ENCODE measurements around the gene SYTL3. TPM values are rescaled to one million over a fixed set of nuclear protein-coding genes. Genes with fewer than 3 reads are reported as not detected.

SYTL3 gene
- total RNA-seq, 6 donors from 2014 or later = 10.3 to 28.3 (median 20.0) TPM

GRCh38 chr6:158715330-158716311, 65.8 kb downstream of the SYTL3 start:
- Histone ChIP-seq H3K27ac (peak overlapping the region; percentile 22 to 49 (median 38)), H3K9me3 (no peaks in the 10 kb centered on the region), H3K4me1 (peaks cover 4 to 16% (median 10%) of the 10 kb centered on the region in 4 donors), H3K27me3 (no peaks in the 10 kb centered on the region), H3K36me3 (peaks cover 0 to 3% (median 0%) of the 10 kb centered on the region in 4 donors), H3K4me3 (no peak overlapping the region)
- ATAC-seq (ENCODE audit: low FRiP score in 2 of 2) (peak in 1 of 2 donors; percentile 73), DNase-seq (peak in 1 of 2 donors; percentile 47)
- 69 to 72% methylated on average over 16 of the region's 16 CpGs for WGBS, 2 donors
- TF ChIP-seq, protein P1, sequence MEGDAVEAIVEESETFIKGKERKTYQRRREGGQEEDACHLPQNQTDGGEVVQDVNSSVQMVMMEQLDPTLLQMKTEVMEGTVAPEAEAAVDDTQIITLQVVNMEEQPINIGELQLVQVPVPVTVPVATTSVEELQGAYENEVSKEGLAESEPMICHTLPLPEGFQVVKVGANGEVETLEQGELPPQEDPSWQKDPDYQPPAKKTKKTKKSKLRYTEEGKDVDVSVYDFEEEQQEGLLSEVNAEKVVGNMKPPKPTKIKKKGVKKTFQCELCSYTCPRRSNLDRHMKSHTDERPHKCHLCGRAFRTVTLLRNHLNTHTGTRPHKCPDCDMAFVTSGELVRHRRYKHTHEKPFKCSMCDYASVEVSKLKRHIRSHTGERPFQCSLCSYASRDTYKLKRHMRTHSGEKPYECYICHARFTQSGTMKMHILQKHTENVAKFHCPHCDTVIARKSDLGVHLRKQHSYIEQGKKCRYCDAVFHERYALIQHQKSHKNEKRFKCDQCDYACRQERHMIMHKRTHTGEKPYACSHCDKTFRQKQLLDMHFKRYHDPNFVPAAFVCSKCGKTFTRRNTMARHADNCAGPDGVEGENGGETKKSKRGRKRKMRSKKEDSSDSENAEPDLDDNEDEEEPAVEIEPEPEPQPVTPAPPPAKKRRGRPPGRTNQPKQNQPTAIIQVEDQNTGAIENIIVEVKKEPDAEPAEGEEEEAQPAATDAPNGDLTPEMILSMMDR (IDR thresholded peaks at IDR 0.05) = no peak
- TF ChIP-seq POLR2AphosphoS5 (IDR thresholded peaks at IDR 0.05) (no peak), EP300 (IDR thresholded peaks at IDR 0.05) (no peak), POLR2A (IDR thresholded peaks at IDR 0.05) (no peak)

GRCh38 chr6:158717341-158718330, 67.8 kb downstream of the SYTL3 start:
- Histone ChIP-seq H3K36me3 (peaks cover 0 to 3% (median 0%) of the 10 kb centered on the region in 4 donors), H3K4me1 (peaks cover 4 to 16% (median 10%) of the 10 kb centered on the region in 4 donors), H3K27me3 (no peaks in the 10 kb centered on the region), H3K4me3 (no peak overlapping the region), H3K9me3 (no peaks in the 10 kb centered on the region), H3K27ac (peak overlapping the region in 1 of 4 donors; percentile 53)
- DNase-seq (no peak), ATAC-seq (ENCODE audit: low FRiP score in 2 of 2) (no peak)
- 90 to 91% methylated on average over 15 to 16 of the region's 16 CpGs for WGBS, 2 donors
- TF ChIP-seq, protein P1 (IDR thresholded peaks at IDR 0.05) = no peak
- TF ChIP-seq POLR2A (IDR thresholded peaks at IDR 0.05) (no peak), EP300 (IDR thresholded peaks at IDR 0.05) (no peak), POLR2AphosphoS5 (IDR thresholded peaks at IDR 0.05) (no peak)

GRCh38 chr6:158718461-158719046, 68.7 kb downstream of the SYTL3 start:
- H3K27ac ChIP-seq = no peak overlapping the region
- peaks cover 4 to 16% (median 10%) of the 10 kb centered on the region in 4 donors for H3K4me1 ChIP-seq
- H3K27me3 ChIP-seq = no peaks in the 10 kb centered on the region
- no peak overlapping the region for H3K4me3 ChIP-seq
- ATAC-seq (ENCODE audit: low FRiP score in 2 of 2) (peak in 1 of 2 donors; percentile 5), DNase-seq (no peak)
- peaks cover 0 to 3% (median 0%) of the 10 kb centered on the region in 4 donors for H3K36me3 ChIP-seq
- TF ChIP-seq EP300 (IDR thresholded peaks at IDR 0.05) (no peak), POLR2AphosphoS5 (IDR thresholded peaks at IDR 0.05) (peak in 1 of 2 donors; percentile 35), POLR2A (IDR thresholded peaks at IDR 0.05) (no peak)
- TF ChIP-seq, protein P1 (IDR thresholded peaks at IDR 0.05) = peak in 4 of 6 experiments; percentile 21 to 30 (median 22)
- H3K9me3 ChIP-seq = no peaks in the 10 kb centered on the region
- 72 to 83% methylated on average over 9 to 13 of the region's 13 CpGs for WGBS, 2 donors

DNA sequence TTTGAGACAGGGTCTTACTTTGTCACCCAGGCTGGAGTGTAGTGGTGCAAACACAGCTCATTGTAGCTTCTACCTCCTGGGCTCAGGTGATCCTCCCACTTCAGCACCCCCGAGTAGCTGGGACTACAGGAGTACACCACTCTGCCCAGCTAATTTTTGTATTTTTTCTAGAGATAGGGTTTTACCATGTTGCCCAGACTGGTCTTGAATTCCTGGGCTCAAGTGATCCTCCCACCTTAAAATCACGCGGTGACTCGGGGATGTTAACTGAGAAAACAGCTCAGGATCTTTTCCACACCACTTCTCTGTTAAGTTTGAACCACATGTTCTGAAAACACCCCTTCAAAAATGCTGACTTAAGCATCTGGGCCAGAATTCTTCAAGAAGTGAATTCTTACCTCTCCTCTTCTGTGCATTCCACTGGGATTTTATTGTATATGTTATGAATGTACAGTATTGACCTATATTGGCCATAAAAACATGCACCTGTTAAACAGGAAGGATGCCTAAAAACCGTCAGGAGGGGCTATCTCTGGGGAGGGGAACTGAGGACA, 72.4 kb downstream of the SYTL3 start:
- Histone ChIP-seq H3K4me1 (peaks cover 0 to 8% (median 3%) of the 10 kb centered on the region in 4 donors), H3K9me3 (no peaks in the 10 kb centered on the region), H3K27ac (no peak overlapping the region), H3K36me3 (peaks cover 0 to 3% (median 0%) of the 10 kb centered on the region in 4 donors), H3K4me3 (no peak overlapping the region), H3K27me3 (no peaks in the 10 kb centered on the region)
- TF ChIP-seq, protein P1 (IDR thresholded peaks at IDR 0.05) = no peak
- TF ChIP-seq POLR2A (IDR thresholded peaks at IDR 0.05) = no peak
- no peak for TF ChIP-seq EP300 (IDR thresholded peaks at IDR 0.05)
- TF ChIP-seq POLR2AphosphoS5 (IDR thresholded peaks at IDR 0.05) = no peak
- DNase-seq (no peak), ATAC-seq (ENCODE audit: low FRiP score in 2 of 2) (no peak)
- 84 to 85% methylated on average over 5 of the region's 5 CpGs for WGBS, 2 donors

Data from upper lobe of left lung (tissue), 6 donors.